Adrenal gland (tissue), 5 donors: ENCODE results near the gene CDK1.

Experiments used
- CTCF ChIP-seq, 6 experiments: fragments of 450-650 bp in 4 of 6; fragments of 200-600 bp in 2 of 6; sonication (generic) in 1 of 6; IDR thresholded peaks; 1 replicate in 5 of 6; 2 replicates in 1 of 6; pipeline versions ENCODE4 v1.5.1 to v1.8.0; 2016 to 2021; ENCODE audit warnings: antibody characterized with exemption in 6 of 6, mild to moderate bottlenecking in 2 of 6, moderate library complexity in 1 of 6
- POLR2A ChIP-seq, 2 donors: fragments of 450-650 bp; IDR thresholded peaks; one replicate each; pipeline ENCODE4 v1.6.1; 2017; ENCODE audit warnings: antibody characterized with exemption in 2 of 2, mild to moderate bottlenecking in 2 of 2, moderate library complexity in 1 of 2
- donor health status: DM: no; HTN: no; CAD: no.

GRCh38 chr10:60759181-60759580, 19.1 kb upstream of the CDK1 start:
- TF ChIP-seq CTCF (IDR thresholded peaks at IDR 0.05) (no peak), POLR2A (IDR thresholded peaks at IDR 0.05) (no peak)
